H9 (cell line): Measurements from ENCODE around the gene BLOC1S3. TPM values are rescaled to one million over a fixed set of nuclear protein-coding genes. Genes with fewer than 3 reads are reported as not detected.

Source experiments
- DNase-seq: peaks from one replicate; pipeline ENCODE4 v3.0.0-alpha.2; 2017
- H2AFZ ChIP-seq: one replicate; pipeline ENCODE4 v1.6.1; 2013; ENCODE audit warnings: mild to moderate bottlenecking, low read length, control low read depth, moderate library complexity
- H2AK5ac ChIP-seq: 2 replicates; pipeline ENCODE4 v1.6.1; 2013; ENCODE audit warnings: low read length, control low read depth, mixed read lengths; ENCODE audit not compliant: insufficient read length
- H2BK120ac ChIP-seq: one replicate; pipeline ENCODE4 v1.6.1; 2013; ENCODE audit warnings: low read depth, mild to moderate bottlenecking, low read length, control low read depth, inconsistent platforms; ENCODE audit not compliant: poor library complexity, severe bottlenecking
- H2BK12ac ChIP-seq: 2 replicates; pipeline ENCODE4 v1.6.1; 2013; ENCODE audit warnings: low read length, control low read depth, mixed read lengths, low read depth; ENCODE audit not compliant: insufficient read length
- H2BK15ac ChIP-seq: 2 replicates; pipeline ENCODE4 v1.6.1; 2013; ENCODE audit warnings: low read depth, low read length, control low read depth
- H2BK20ac ChIP-seq: one replicate; pipeline ENCODE4 v1.6.1; 2013; ENCODE audit warnings: low read depth, mild to moderate bottlenecking, low read length, control low read depth, inconsistent platforms; ENCODE audit not compliant: poor library complexity, severe bottlenecking
- H2BK5ac ChIP-seq: 2 replicates; pipeline ENCODE4 v1.6.1; 2013; ENCODE audit warnings: low read length, control low read depth, mixed read lengths; ENCODE audit not compliant: insufficient read length
- H3K14ac ChIP-seq: 2 replicates; pipeline ENCODE4 v1.6.1; 2013; ENCODE audit warnings: low read length, control low read depth; ENCODE audit not compliant: insufficient read depth
- H3K18ac ChIP-seq: 2 replicates; pipeline ENCODE4 v1.6.1; 2013; ENCODE audit warnings: low read depth, mild to moderate bottlenecking, mixed read lengths, low read length, control low read depth; ENCODE audit not compliant: insufficient read length
- H3K23ac ChIP-seq: 2 replicates; pipeline ENCODE4 v1.6.1; 2013; ENCODE audit warnings: low read length, control low read depth, mixed read lengths, low read depth; ENCODE audit not compliant: insufficient read length
- H3K23me2 ChIP-seq: 2 replicates; pipeline ENCODE4 v1.6.1; 2013; ENCODE audit warnings: low read depth, mild to moderate bottlenecking, mixed read lengths, low read length, control low read depth; ENCODE audit not compliant: insufficient read length, poor library complexity, severe bottlenecking
- H3K27ac ChIP-seq: 2 replicates; pipeline ENCODE4 v1.5.1; 2013; ENCODE audit warnings: low read length, control low read depth, mixed read lengths, low read depth; ENCODE audit not compliant: insufficient read length
- H3K27me3 ChIP-seq: 2 replicates; pipeline ENCODE4 v1.6.1; 2013; ENCODE audit warnings: low read length, control low read depth, inconsistent platforms; ENCODE audit not compliant: insufficient read depth
- H3K4ac ChIP-seq: 2 replicates; pipeline ENCODE4 v1.6.1; 2013; ENCODE audit warnings: low read depth, mild to moderate bottlenecking, control low read depth, inconsistent platforms, low read length, moderate library complexity
- H3K4me1 ChIP-seq: 2 replicates; pipeline ENCODE4 v1.6.1; 2013; ENCODE audit warnings: low read length, control low read depth, inconsistent platforms; ENCODE audit not compliant: insufficient read depth
- H3K4me2 ChIP-seq: 2 replicates; pipeline ENCODE4 v1.6.1; 2013; ENCODE audit warnings: low read length, control low read depth, mixed read lengths; ENCODE audit not compliant: insufficient read length, insufficient read depth
- H3K56ac ChIP-seq: 2 replicates; pipeline ENCODE4 v1.6.1; 2013; ENCODE audit warnings: low read depth, mild to moderate bottlenecking, mixed read lengths, low read length, control low read depth; ENCODE audit not compliant: insufficient read length
- H3K79me1 ChIP-seq: 2 replicates; pipeline ENCODE4 v1.6.1; 2013; ENCODE audit warnings: low read depth, mild to moderate bottlenecking, moderate library complexity, low read length, control low read depth, inconsistent platforms; ENCODE audit not compliant: insufficient read depth, poor library complexity, severe bottlenecking
- H3K79me2 ChIP-seq: 2 replicates; pipeline ENCODE4 v1.6.1; 2013; ENCODE audit warnings: low read length, control low read depth, inconsistent platforms; ENCODE audit not compliant: insufficient read depth
- H3K9ac ChIP-seq: 2 replicates; pipeline ENCODE4 v1.6.1; 2013; ENCODE audit warnings: low read length, control low read depth, mixed read lengths; ENCODE audit not compliant: insufficient read length; ENCODE audit errors: extremely low read depth
- H3K9me3 ChIP-seq: one replicate; pipeline ENCODE4 v1.6.1; 2013; ENCODE audit warnings: low read depth, low read length, inconsistent platforms; ENCODE audit not compliant: control insufficient read depth
- H3T11ph ChIP-seq: one replicate; pipeline ENCODE4 v1.6.1; 2013; ENCODE audit warnings: mild to moderate bottlenecking, low read length, control low read depth, inconsistent platforms
- H4K20me1 ChIP-seq: one replicate; pipeline ENCODE4 v1.6.1; 2013; ENCODE audit not compliant: control insufficient read depth, insufficient read length, insufficient read depth
- H4K5ac ChIP-seq: 2 replicates; pipeline ENCODE4 v1.6.1; 2013; ENCODE audit warnings: low read depth, mild to moderate bottlenecking, mixed read lengths, low read length, control low read depth; ENCODE audit not compliant: insufficient read length
- H4K8ac ChIP-seq: replicated peaks from 2 replicates; pipeline ENCODE4 v1.6.1; 2013; ENCODE audit warnings: low read length, control low read depth, mixed read lengths, low read depth; ENCODE audit not compliant: insufficient read length
- H4K91ac ChIP-seq: 2 replicates; pipeline ENCODE4 v1.6.1; 2013; ENCODE audit warnings: low read depth, mild to moderate bottlenecking, moderate library complexity, mixed read lengths, low read length, control low read depth; ENCODE audit not compliant: insufficient read length
- H3K27ac Mint-ChIP-seq, 3 experiments: 2 replicates in 2 of 3; 3 replicates in 1 of 3; pipeline ENCODE4 v1.8.0; 2020 to 2021; ENCODE audit warnings: mixed read lengths in 3 of 3, mild to moderate bottlenecking in 1 of 3, moderate library complexity in 1 of 3
- H3K27me3 Mint-ChIP-seq: 2 replicates; pipeline ENCODE4 v1.8.0; 2021; ENCODE audit warnings: low read depth, mild to moderate bottlenecking, moderate library complexity, mixed read lengths
- H3K36me3 Mint-ChIP-seq, 3 experiments: 2 replicates in 2 of 3; 3 replicates in 1 of 3; pipeline ENCODE4 v1.8.0; 2020 to 2021; ENCODE audit warnings: low read depth in 3 of 3, mixed read lengths in 3 of 3; ENCODE audit not compliant: insufficient read depth in 1 of 3
- H3K4me1 Mint-ChIP-seq, 2 experiments: 2 replicates each; pipeline ENCODE4 v1.8.0; 2020; ENCODE audit warnings: mixed read lengths in 2 of 2
- H3K4me3 Mint-ChIP-seq, 2 experiments: 2 replicates in 1 of 2; 3 replicates in 1 of 2; pipeline ENCODE4 v1.8.0; 2020 to 2021; ENCODE audit warnings: mild to moderate bottlenecking in 2 of 2, mixed read lengths in 2 of 2, moderate library complexity in 1 of 2
- H3K9me3 Mint-ChIP-seq, 2 experiments: 2 replicates in 1 of 2; 3 replicates in 1 of 2; pipeline ENCODE4 v1.8.0; 2020; ENCODE audit warnings: mild to moderate bottlenecking in 2 of 2, mixed read lengths in 2 of 2, moderate library complexity in 1 of 2
- CTCF ChIP-seq: fragments of 200-600 bp; sonication (generic); conservative IDR thresholded peaks from 3 replicates; pipeline ENCODE4 v1.8.0; 2021; ENCODE audit warnings: antibody characterized with exemption, mild to moderate bottlenecking
- WGBS: extraction: QIAGEN DNeasy Blood & Tissue Kit; methylation state at CpG from one replicate; pipeline ENCODE4 v1.1.7; 2013; ENCODE audit warnings: missing lambda C conversion rate, low lambda C conversion rate, mixed read lengths; ENCODE audit not compliant: insufficient read length; ENCODE audit errors: extremely low coverage; 5-methylcytosine and 5-hydroxymethylcytosine counted together
- total RNA-seq: library from RNA; stranded (reverse); gene quantifications from 2 replicates; pipeline ENCODE4 v1.2.1, GENCODE V29; 2021

BLOC1S3 gene
- total RNA-seq, 1 experiment from 2014 or later, result 9.2 TPM

- H3K4me1 ChIP-seq, result no peaks in the 10 kb centered on the region
- no peaks in the 10 kb centered on the region for H3K9me3 ChIP-seq
- H3K9ac ChIP-seq, result no peak overlapping the region
- H3T11ph ChIP-seq, result no peak overlapping the region
- H2BK20ac ChIP-seq, result no peak overlapping the region
- H2AFZ ChIP-seq, result no peak overlapping the region
- H3K27me3 ChIP-seq, result no peaks in the 10 kb centered on the region
- H2BK5ac ChIP-seq, result no peak overlapping the region
- H3K56ac ChIP-seq, result no peak overlapping the region
- H3K14ac ChIP-seq, result no peak overlapping the region
- no peak overlapping the region for H2AK5ac ChIP-seq
- no peak for TF ChIP-seq CTCF
- H4K5ac ChIP-seq, result no peak overlapping the region
- WGBS, result no CpG with 5 or more reads among the region's 6 CpGs
- Mint-ChIP-seq H3K27ac (no peak overlapping the region), H3K4me1 (0 out of 4 replicates have a peak, but pooled peaks cover 0 to 2% of the 10 kb centered on the region in 2 experiments), H3K9me3 (no peaks in the 10 kb centered on the region), H3K36me3 (no peaks in the 10 kb centered on the region), H3K27me3 (peaks cover 32% of the 10 kb centered on the region), H3K4me3 (no peak overlapping the region)
- H4K91ac ChIP-seq, result no peak overlapping the region
- no peaks in the 10 kb centered on the region for H3K79me2 ChIP-seq
- peak overlapping the region; percentile 39; the same call in 1 of the 2 replicates for H3K4ac ChIP-seq
- H4K20me1 ChIP-seq, result no peaks in the 10 kb centered on the region
- H3K23ac ChIP-seq, result no peak overlapping the region
- no peak for DNase-seq
- no peak overlapping the region for H3K27ac ChIP-seq
- no peak overlapping the region for H2BK120ac ChIP-seq
- H3K18ac ChIP-seq, result no peak overlapping the region
- peak overlapping the region; percentile 67 for H4K8ac ChIP-seq
- no peak overlapping the region for H2BK12ac ChIP-seq
- H2BK15ac ChIP-seq, result no peak overlapping the region
- no peaks in the 10 kb centered on the region for H3K79me1 ChIP-seq
- no peaks in the 10 kb centered on the region for H3K23me2 ChIP-seq
- H3K4me2 ChIP-seq, result no peak overlapping the region
Observed at GRCh38 chr19:45202637-45203036, 24.1 kb downstream of the BLOC1S3 start.
